ENCODE measurements around the gene MYO5A. TPM values are rescaled to one million over a fixed set of nuclear protein-coding genes. Genes with fewer than 3 reads are reported as not detected.

The MYO5A gene
- polyA plus RNA-seq, 2 of the 4 experiments (the other 2 are of a cell fraction) = 15.1 to 46.7 TPM

DNA sequence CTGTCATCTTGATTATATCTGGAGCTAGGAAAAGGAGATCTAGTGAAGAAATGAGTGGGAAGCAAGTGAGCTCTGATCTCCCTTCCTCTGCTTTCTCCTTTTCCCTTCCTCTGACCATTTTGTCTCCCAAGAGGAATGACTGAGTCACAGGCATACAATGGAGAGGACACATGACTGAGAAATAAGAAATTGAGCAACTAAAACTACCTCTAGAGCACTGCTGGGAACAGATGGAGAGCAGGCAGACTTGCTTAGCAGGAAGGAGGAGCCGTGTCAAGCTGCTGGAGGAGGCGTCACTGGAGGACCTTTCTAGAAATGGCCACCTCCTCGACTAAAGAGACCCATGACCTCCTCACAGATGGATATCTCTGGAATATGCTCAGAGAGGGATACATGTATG, 166.2 kb downstream of the MYO5A start:
- DNase-seq (ENCODE audit: low read depth in 1 of 2, low spot score in 1 of 2) (no peak), ATAC-seq (no peak; a peak in 1 of 6 replicates), FAIRE-seq (peak; percentile 51)
- Histone ChIP-seq H3K27ac (no peak overlapping the region), H3K9me3 (no peaks in the 10 kb centered on the region), H3K4me3 (no peak overlapping the region), H3K4me2 (no peak overlapping the region), H3K4me1 (no peaks in the 10 kb centered on the region)
- TF ChIP-seq, protein P1, sequence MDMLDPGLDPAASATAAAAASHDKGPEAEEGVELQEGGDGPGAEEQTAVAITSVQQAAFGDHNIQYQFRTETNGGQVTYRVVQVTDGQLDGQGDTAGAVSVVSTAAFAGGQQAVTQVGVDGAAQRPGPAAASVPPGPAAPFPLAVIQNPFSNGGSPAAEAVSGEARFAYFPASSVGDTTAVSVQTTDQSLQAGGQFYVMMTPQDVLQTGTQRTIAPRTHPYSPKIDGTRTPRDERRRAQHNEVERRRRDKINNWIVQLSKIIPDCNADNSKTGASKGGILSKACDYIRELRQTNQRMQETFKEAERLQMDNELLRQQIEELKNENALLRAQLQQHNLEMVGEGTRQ (IDR thresholded peaks at IDR 0.05) = no peak
- TF ChIP-seq MYC (IDR thresholded peaks at IDR 0.05; ENCODE audit: borderline replicate concordance, low read length) (no peak), ZNF302 (CRISPR knock-in tag; IDR thresholded peaks at IDR 0.05) (no peak), HDAC2 (IDR thresholded peaks at IDR 0.05) (no peak), POLR2A (IDR thresholded peaks at IDR 0.05; ENCODE audit: low read length) (no peak), CHD2 (IDR thresholded peaks at IDR 0.05; ENCODE audit: low read length, partially characterized antibody) (no peak), CBX2 (IDR thresholded peaks at IDR 0.05; ENCODE audit: borderline replicate concordance, low read depth) (no peak), RAD21 (conservative IDR thresholded peaks at IDR 0.05 in 1 of 2, IDR thresholded peaks at IDR 0.05 in 1 of 2) (no peak), BHLHE40 (IDR thresholded peaks at IDR 0.05; ENCODE audit: low read depth, low read length) (no peak), KDM5A (IDR thresholded peaks at IDR 0.05) (no peak), RFX5 (IDR thresholded peaks at IDR 0.05) (no peak), POLR2AphosphoS2 (conservative IDR thresholded peaks at IDR 0.05; ENCODE audit: low read length) (no peak), EP300 (IDR thresholded peaks at IDR 0.05) (no peak), NPAS2 (CRISPR knock-in tag; IDR thresholded peaks at IDR 0.05; ENCODE audit: borderline replicate concordance) (no peak)
- TF ChIP-seq, protein P2, sequence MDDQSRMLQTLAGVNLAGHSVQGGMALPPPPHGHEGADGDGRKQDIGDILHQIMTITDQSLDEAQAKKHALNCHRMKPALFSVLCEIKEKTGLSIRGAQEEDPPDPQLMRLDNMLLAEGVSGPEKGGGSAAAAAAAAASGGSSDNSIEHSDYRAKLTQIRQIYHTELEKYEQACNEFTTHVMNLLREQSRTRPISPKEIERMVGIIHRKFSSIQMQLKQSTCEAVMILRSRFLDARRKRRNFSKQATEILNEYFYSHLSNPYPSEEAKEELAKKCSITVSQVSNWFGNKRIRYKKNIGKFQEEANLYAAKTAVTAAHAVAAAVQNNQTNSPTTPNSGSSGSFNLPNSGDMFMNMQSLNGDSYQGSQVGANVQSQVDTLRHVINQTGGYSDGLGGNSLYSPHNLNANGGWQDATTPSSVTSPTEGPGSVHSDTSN (IDR thresholded peaks at IDR 0.05) = no peak
- WGBS (ENCODE audit: missing lambda C conversion rate) = 81% methylated on average over 3 of the region's 3 CpGs
- POLR2A ChIA-PET = no interaction called here
- CTCF ChIA-PET = no interaction called here

DNA sequence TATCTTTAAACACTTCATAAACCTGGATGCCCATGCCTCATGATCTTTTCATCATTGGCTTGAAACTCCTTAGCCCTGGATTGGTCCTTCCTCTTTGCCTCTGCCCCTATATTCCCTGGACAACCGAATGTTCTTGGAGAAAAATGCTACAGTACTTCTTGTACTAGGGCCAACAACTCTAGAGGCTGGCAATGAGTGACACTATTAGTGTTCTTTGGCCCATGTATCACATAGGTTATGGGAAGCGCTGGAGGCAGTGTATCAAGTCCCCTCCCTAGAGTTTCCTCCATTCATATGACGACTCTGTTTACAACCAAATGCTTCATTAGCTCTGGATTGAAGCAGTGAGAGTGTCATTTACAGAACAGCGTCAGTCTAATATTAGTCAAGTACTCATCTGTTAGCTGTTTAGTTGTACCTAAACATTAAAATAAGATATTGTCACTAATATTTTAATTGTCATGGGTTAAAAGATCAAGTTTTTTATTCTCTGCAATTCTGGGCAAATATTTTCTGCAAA, 166.6 kb downstream of the MYO5A start:
- Histone ChIP-seq H3K4me2 (no peak overlapping the region), H3K4me3 (no peak overlapping the region), H3K4me1 (no peaks in the 10 kb centered on the region), H3K27ac (no peak overlapping the region), H3K9me3 (no peaks in the 10 kb centered on the region)
- ChIA-PET CTCF (no interaction called here), POLR2A (no interaction called here)
- DNase-seq (ENCODE audit: low read depth in 1 of 2, low spot score in 1 of 2) = no peak
- 92% methylated on average over 4 of the region's 4 CpGs for WGBS (ENCODE audit: missing lambda C conversion rate)
- no peak for ATAC-seq
- no peak for FAIRE-seq
- no peak for TF ChIP-seq CEBPB (IDR thresholded peaks at IDR 0.05)
- TF ChIP-seq, protein P3, sequence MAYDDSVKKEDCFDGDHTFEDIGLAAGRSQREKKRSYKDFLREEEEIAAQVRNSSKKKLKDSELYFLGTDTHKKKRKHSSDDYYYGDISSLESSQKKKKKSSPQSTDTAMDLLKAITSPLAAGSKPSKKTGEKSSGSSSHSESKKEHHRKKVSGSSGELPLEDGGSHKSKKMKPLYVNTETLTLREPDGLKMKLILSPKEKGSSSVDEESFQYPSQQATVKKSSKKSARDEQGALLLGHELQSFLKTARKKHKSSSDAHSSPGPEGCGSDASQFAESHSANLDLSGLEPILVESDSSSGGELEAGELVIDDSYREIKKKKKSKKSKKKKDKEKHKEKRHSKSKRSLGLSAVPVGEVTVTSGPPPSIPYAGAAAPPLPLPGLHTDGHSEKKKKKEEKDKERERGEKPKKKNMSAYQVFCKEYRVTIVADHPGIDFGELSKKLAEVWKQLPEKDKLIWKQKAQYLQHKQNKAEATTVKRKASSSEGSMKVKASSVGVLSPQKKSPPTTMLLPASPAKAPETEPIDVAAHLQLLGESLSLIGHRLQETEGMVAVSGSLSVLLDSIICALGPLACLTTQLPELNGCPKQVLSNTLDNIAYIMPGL (CRISPR knock-in tag; IDR thresholded peaks at IDR 0.05; ENCODE audit: borderline replicate concordance) = no peak
- TF ChIP-seq KDM1A (IDR thresholded peaks at IDR 0.05; ENCODE audit: low read depth) = no peak
- no peak for TF ChIP-seq BHLHE40 (IDR thresholded peaks at IDR 0.05; ENCODE audit: low read depth, low read length)
- no peak for TF ChIP-seq HOXB13 (CRISPR knock-in tag; IDR thresholded peaks at IDR 0.05; ENCODE audit: low read depth)
- TF ChIP-seq ZC3H11A (IDR thresholded peaks at IDR 0.05) = no peak
- no peak for TF ChIP-seq ZNF302 (CRISPR knock-in tag; IDR thresholded peaks at IDR 0.05)
- TF ChIP-seq, protein P4, sequence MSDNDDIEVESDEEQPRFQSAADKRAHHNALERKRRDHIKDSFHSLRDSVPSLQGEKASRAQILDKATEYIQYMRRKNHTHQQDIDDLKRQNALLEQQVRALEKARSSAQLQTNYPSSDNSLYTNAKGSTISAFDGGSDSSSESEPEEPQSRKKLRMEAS (IDR thresholded peaks at IDR 0.05) = no peak
- no peak for TF ChIP-seq ZSCAN20 (CRISPR knock-in tag; IDR thresholded peaks at IDR 0.05)
- no peak for TF ChIP-seq HDAC2 (IDR thresholded peaks at IDR 0.05)
- no peak for TF ChIP-seq SREBF2 (IDR thresholded peaks at IDR 0.05)
- TF ChIP-seq, protein P5, sequence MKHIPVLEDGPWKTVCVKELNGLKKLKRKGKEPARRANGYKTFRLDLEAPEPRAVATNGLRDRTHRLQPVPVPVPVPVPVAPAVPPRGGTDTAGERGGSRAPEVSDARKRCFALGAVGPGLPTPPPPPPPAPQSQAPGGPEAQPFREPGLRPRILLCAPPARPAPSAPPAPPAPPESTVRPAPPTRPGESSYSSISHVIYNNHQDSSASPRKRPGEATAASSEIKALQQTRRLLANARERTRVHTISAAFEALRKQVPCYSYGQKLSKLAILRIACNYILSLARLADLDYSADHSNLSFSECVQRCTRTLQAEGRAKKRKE (CRISPR knock-in tag; IDR thresholded peaks at IDR 0.05; ENCODE audit: low read depth) = no peak
- TF ChIP-seq JUN (IDR thresholded peaks at IDR 0.05) = no peak
- TF ChIP-seq, protein P6, sequence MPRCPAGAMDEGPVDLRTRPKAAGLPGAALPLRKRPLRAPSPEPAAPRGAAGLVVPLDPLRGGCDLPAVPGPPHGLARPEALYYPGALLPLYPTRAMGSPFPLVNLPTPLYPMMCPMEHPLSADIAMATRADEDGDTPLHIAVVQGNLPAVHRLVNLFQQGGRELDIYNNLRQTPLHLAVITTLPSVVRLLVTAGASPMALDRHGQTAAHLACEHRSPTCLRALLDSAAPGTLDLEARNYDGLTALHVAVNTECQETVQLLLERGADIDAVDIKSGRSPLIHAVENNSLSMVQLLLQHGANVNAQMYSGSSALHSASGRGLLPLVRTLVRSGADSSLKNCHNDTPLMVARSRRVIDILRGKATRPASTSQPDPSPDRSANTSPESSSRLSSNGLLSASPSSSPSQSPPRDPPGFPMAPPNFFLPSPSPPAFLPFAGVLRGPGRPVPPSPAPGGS (IDR thresholded peaks at IDR 0.05) = no peak
- TF ChIP-seq GATA3 (IDR thresholded peaks at IDR 0.05; ENCODE audit: borderline replicate concordance) = no peak
- TF ChIP-seq, protein P2 (IDR thresholded peaks at IDR 0.05) = no peak
